Measurements from ENCODE around the gene WDR37. TPM values are rescaled to one million over a fixed set of nuclear protein-coding genes. Genes with fewer than 3 reads are reported as not detected.

WDR37 gene
- total RNA-seq, 1 donor from 2014 or later: 12.5 TPM

DNA sequence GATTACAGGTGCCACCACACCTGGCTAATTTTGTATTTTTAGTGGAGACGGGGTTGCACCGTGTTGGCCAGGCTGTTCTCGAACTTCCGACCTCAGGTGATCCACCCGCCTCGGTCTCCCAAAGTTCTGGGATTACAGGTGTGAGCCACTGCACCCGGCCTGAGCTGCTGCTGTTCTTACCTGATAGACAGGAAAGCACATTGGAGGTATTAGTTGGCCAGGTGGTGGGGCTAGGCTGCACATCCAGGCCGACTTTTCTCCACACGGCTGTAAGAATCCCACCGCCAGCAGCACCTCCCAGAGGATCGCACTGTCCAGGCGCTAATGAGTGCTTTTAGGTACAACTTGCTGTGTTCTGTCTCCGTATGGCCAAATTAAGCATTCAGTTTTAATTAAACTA is 112.6 kb downstream of the WDR37 start:
- no peaks in the 10 kb centered on the region for H3K4me1 ChIP-seq (ENCODE audit: control insufficient read depth in 3 of 3, insufficient read depth in 3 of 3, low read length in 3 of 3)
- H3K9me3 ChIP-seq (ENCODE audit: control insufficient read depth in 3 of 3, low read length in 3 of 3): no peaks in the 10 kb centered on the region
- H3K27me3 ChIP-seq (ENCODE audit: control insufficient read depth in 3 of 3, insufficient read depth in 3 of 3, low read length in 3 of 3): peaks cover 20 to 38% (median 21%) of the 10 kb centered on the region in 3 donors
- H3K36me3 ChIP-seq (ENCODE audit: control insufficient read depth in 3 of 3, insufficient read depth in 3 of 3, low read length in 3 of 3): no peaks in the 10 kb centered on the region
- H3K9ac ChIP-seq (ENCODE audit: low read depth in 1 of 3, low read length in 3 of 3): no peak overlapping the region
- H3K27ac ChIP-seq (ENCODE audit: low read depth, low read length): no peak overlapping the region
- H3K4me3 ChIP-seq (ENCODE audit: low read length in 3 of 3): no peak overlapping the region

DNA sequence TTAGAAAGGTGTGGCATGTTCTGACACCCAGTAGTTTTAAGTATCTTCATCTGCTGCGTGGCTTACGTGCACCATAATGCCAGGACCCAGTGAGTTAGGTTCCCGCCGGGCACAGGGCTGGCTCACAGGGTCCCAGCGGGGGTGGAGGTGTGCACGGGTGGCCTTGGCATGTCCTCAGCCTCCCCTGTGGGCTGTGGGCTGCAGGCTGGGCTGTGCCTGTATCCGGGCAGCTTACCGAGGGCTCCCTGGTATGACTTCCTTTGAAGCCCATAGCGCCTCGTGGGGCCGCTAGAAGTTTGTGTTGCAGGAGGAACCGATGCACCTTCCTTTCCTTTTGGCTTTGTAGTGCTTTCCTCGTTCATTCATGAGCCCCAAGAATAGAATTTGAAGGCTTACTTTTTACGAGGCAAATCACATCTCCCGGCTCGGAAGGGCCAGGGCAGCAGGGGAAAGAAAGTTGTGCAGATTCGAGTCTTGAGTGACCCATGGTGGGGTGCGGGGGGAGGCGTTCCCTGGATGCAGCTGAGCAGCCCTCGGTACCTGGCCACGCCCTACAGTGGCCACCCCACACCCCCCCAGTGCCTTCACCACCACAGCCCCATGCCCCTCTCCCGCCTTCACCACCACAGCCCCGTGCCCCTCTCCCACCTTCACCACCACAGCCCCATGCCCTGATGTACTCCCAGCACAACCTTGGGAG is 113.2 kb downstream of the WDR37 start:
- H3K9ac ChIP-seq (ENCODE audit: low read depth in 1 of 3, low read length in 3 of 3): no peak overlapping the region
- no peaks in the 10 kb centered on the region for H3K36me3 ChIP-seq (ENCODE audit: control insufficient read depth in 3 of 3, insufficient read depth in 3 of 3, low read length in 3 of 3)
- H3K9me3 ChIP-seq (ENCODE audit: control insufficient read depth in 3 of 3, low read length in 3 of 3): no peaks in the 10 kb centered on the region
- no peak overlapping the region for H3K4me3 ChIP-seq (ENCODE audit: low read length in 3 of 3)
- no peak overlapping the region for H3K27ac ChIP-seq (ENCODE audit: low read depth, low read length)
- H3K4me1 ChIP-seq (ENCODE audit: control insufficient read depth in 3 of 3, insufficient read depth in 3 of 3, low read length in 3 of 3): no peaks in the 10 kb centered on the region
- H3K27me3 ChIP-seq (ENCODE audit: control insufficient read depth in 3 of 3, insufficient read depth in 3 of 3, low read length in 3 of 3): peaks cover 21 to 41% (median 24%) of the 10 kb centered on the region in 3 donors

DNA sequence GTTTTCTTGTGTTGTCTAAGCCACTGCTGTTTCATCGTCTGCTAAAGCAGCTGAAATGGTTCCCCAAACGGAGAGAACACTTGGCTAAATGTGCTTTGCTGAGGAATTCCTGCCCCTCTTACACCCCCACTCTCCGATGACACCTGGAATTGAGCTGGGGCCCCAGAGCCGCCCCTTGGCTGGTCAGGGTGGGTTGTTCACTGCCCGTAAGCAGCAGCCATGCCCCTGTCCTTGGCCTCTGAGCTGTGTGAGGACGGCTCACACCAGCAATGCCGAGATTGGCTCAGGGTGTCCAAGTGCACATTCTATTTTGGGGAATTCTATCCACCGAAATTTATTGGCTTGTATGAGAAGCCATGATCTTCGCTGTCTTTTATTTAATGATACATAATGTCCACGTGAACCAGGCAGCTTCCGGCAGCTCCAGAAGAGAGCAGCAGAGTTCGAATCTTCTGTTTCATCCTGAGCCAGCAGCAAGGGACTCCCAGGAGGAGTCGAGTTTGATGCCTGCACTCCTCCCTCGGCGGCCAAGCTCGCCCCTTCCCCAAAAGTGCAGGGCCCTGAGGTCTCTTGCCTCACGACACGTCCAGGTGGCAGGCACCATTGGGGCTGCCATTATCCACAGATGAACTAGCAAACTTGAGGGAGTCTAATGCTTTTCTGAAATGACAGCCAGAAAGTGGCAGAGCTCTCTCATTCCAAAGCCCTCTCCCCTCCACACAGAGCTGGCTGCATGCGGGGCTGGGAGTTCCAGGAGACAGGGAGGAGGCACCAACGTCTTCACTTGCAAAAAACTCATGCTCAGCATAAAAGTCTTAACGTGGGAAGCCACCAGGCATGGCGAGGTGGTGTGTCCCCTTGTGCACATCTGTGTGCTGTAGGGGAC is 114.0 kb downstream of the WDR37 start:
- H3K27me3 ChIP-seq (ENCODE audit: control insufficient read depth in 3 of 3, insufficient read depth in 3 of 3, low read length in 3 of 3): peaks cover 21 to 44% (median 24%) of the 10 kb centered on the region in 3 donors
- no peak overlapping the region for H3K4me3 ChIP-seq (ENCODE audit: low read length in 3 of 3)
- H3K9me3 ChIP-seq (ENCODE audit: control insufficient read depth in 3 of 3, low read length in 3 of 3): no peaks in the 10 kb centered on the region
- H3K9ac ChIP-seq (ENCODE audit: low read depth in 1 of 3, low read length in 3 of 3): no peak overlapping the region
- no peaks in the 10 kb centered on the region for H3K4me1 ChIP-seq (ENCODE audit: control insufficient read depth in 3 of 3, insufficient read depth in 3 of 3, low read length in 3 of 3)
- no peak overlapping the region for H3K27ac ChIP-seq (ENCODE audit: low read depth, low read length)
- H3K36me3 ChIP-seq (ENCODE audit: control insufficient read depth in 3 of 3, insufficient read depth in 3 of 3, low read length in 3 of 3): no peaks in the 10 kb centered on the region

DNA sequence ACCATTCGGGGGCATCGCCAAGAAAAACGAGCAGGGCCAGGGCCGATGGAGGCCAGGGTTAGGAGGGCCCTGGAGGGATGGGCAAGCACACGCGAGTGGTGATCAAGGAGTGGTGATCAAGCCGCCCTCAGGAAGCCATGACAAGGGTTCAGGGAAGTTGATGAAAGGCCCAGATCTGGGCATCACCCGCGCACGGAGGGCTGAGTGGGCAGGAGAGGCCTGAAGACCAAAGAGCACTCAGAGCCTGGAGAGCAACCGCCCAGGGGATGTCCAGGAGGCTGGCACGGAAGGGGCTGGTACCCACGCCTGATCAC is 114.6 kb downstream of the WDR37 start:
- Histone ChIP-seq H3K36me3 (ENCODE audit: control insufficient read depth in 3 of 3, insufficient read depth in 3 of 3, low read length in 3 of 3) (no peaks in the 10 kb centered on the region), H3K27ac (ENCODE audit: low read depth, low read length) (no peak overlapping the region), H3K4me1 (ENCODE audit: control insufficient read depth in 3 of 3, insufficient read depth in 3 of 3, low read length in 3 of 3) (no peaks in the 10 kb centered on the region), H3K9ac (ENCODE audit: low read depth in 1 of 3, low read length in 3 of 3) (no peak overlapping the region), H3K4me3 (ENCODE audit: low read length in 3 of 3) (no peak overlapping the region), H3K9me3 (ENCODE audit: control insufficient read depth in 3 of 3, low read length in 3 of 3) (no peaks in the 10 kb centered on the region), H3K27me3 (ENCODE audit: control insufficient read depth in 3 of 3, insufficient read depth in 3 of 3, low read length in 3 of 3) (peaks cover 21 to 44% (median 24%) of the 10 kb centered on the region in 3 donors)

DNA sequence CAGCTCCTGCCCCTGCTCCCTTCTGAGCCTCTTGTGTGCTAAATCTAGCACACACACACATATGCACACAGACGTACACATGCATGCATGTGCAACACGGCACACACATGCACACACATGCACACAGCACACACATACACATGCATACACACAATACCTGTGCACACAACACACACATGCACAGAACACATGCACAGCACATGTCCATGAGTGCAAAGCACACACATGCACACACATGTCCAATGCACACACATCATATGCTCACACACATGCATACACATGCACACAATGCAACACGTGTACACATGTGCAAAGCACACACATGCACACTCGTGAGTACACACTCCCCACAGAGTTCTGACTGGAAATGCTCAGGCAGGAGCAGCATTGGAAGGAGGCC is 115.0 kb downstream of the WDR37 start:
- no peaks in the 10 kb centered on the region for H3K36me3 ChIP-seq (ENCODE audit: control insufficient read depth in 3 of 3, insufficient read depth in 3 of 3, low read length in 3 of 3)
- no peak overlapping the region for H3K27ac ChIP-seq (ENCODE audit: low read depth, low read length)
- H3K27me3 ChIP-seq (ENCODE audit: control insufficient read depth in 3 of 3, insufficient read depth in 3 of 3, low read length in 3 of 3): peaks cover 21 to 42% (median 24%) of the 10 kb centered on the region in 3 donors
- H3K4me1 ChIP-seq (ENCODE audit: control insufficient read depth in 3 of 3, insufficient read depth in 3 of 3, low read length in 3 of 3): no peaks in the 10 kb centered on the region
- no peak overlapping the region for H3K9ac ChIP-seq (ENCODE audit: low read depth in 1 of 3, low read length in 3 of 3)
- H3K9me3 ChIP-seq (ENCODE audit: control insufficient read depth in 3 of 3, low read length in 3 of 3): no peaks in the 10 kb centered on the region
- H3K4me3 ChIP-seq (ENCODE audit: low read length in 3 of 3): no peak overlapping the region

DNA sequence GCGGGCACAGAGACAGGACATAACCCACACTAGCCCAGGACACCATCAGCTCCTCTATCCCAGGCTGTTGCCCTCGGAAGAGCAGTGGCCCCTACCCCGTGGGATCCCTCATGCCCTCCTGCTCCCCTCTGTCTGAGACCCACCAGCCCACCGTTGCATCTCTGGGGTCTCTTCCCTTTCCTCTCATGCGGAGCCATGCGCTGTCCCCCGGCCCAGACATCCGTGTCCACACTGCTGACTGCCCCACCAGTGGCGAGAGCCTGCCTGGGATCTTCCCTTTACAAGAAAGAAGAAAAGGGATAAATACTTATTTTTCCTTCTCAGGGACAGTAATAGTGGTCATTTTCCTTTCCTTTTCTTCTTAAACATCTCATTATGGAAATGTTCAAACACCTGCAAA is 115.4 kb downstream of the WDR37 start:
- Histone ChIP-seq H3K27me3 (ENCODE audit: control insufficient read depth in 3 of 3, insufficient read depth in 3 of 3, low read length in 3 of 3) (peaks cover 21 to 43% (median 24%) of the 10 kb centered on the region in 3 donors), H3K27ac (ENCODE audit: low read depth, low read length) (no peak overlapping the region), H3K36me3 (ENCODE audit: control insufficient read depth in 3 of 3, insufficient read depth in 3 of 3, low read length in 3 of 3) (no peaks in the 10 kb centered on the region), H3K9me3 (ENCODE audit: control insufficient read depth in 3 of 3, low read length in 3 of 3) (no peaks in the 10 kb centered on the region), H3K4me1 (ENCODE audit: control insufficient read depth in 3 of 3, insufficient read depth in 3 of 3, low read length in 3 of 3) (no peaks in the 10 kb centered on the region), H3K9ac (ENCODE audit: low read depth in 1 of 3, low read length in 3 of 3) (no peak overlapping the region), H3K4me3 (ENCODE audit: low read length in 3 of 3) (no peak overlapping the region)

DNA sequence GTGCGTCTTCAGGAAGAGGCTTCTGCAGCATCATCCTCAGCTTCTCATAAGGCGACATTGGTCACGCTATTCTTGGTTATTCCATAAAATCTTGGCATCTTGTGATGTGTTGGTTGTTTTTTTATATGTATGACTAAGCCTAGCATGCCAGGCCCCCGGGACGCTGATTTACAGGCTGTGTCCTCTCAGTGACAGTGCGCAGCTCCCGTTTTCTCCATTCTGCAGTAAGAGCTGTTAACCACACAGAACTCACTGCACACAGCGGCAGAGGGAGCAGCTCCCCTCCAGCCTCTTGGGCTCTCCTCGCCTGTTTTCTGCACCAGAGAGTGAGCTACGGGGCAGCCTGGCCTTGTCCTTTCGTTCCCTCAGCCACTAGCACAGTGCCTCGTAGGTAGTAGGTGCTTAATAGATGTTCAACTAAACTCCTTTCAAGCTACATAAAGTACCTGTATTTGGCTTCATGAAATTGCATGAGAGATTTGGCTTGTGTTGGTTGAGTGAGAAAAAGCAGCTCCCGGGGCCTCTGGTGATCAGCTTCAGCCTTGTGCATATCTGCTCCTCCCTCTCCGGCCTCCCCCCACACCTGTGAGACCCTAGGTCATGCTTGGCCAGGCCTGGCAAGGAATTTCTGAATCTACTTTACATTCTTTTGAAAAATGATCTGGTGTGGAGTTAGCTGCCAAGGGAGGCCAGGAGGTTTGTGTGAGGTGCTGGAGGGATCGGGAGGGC is 116.2 kb downstream of the WDR37 start:
- H3K27me3 ChIP-seq (ENCODE audit: control insufficient read depth in 3 of 3, insufficient read depth in 3 of 3, low read length in 3 of 3): peaks cover 21 to 36% (median 24%) of the 10 kb centered on the region in 3 donors
- H3K27ac ChIP-seq (ENCODE audit: low read depth, low read length): no peak overlapping the region
- no peaks in the 10 kb centered on the region for H3K9me3 ChIP-seq (ENCODE audit: control insufficient read depth in 3 of 3, low read length in 3 of 3)

DNA sequence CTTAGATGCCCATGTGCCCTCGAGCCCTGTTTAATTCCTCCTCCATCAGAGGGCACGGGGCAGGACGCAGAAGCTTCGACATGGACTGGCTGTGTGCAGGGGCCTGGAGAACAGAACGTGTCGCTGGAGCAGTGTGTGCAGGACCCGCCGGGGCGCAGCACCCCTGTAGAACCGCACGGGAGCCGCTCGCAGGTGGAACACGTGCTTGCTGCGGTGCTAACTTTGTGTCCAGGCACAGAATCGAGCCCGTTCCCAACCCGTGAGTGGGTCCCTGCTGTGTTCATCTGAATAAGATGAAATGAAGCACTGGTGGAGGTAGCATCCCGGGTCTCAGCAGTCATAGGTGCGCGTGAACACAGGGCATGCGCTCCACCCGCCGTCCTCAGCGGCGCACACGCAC is 116.9 kb downstream of the WDR37 start:
- Histone ChIP-seq H3K9me3 (ENCODE audit: control insufficient read depth in 3 of 3, low read length in 3 of 3) (no peaks in the 10 kb centered on the region), H3K36me3 (ENCODE audit: control insufficient read depth in 3 of 3, insufficient read depth in 3 of 3, low read length in 3 of 3) (no peaks in the 10 kb centered on the region), H3K4me3 (ENCODE audit: low read length in 3 of 3) (no peak overlapping the region), H3K27me3 (ENCODE audit: control insufficient read depth in 3 of 3, insufficient read depth in 3 of 3, low read length in 3 of 3) (peaks cover 21 to 39% (median 24%) of the 10 kb centered on the region in 3 donors), H3K4me1 (ENCODE audit: control insufficient read depth in 3 of 3, insufficient read depth in 3 of 3, low read length in 3 of 3) (no peaks in the 10 kb centered on the region), H3K9ac (ENCODE audit: low read depth in 1 of 3, low read length in 3 of 3) (no peak overlapping the region), H3K27ac (ENCODE audit: low read depth, low read length) (no peak overlapping the region)

More for the DNA sequence above, 116.2 kb downstream of the WDR37 start:
- H3K4me1 ChIP-seq (ENCODE audit: control insufficient read depth in 3 of 3, insufficient read depth in 3 of 3, low read length in 3 of 3): no peaks in the 10 kb centered on the region
- no peak overlapping the region for H3K4me3 ChIP-seq (ENCODE audit: low read length in 3 of 3)
- no peaks in the 10 kb centered on the region for H3K36me3 ChIP-seq (ENCODE audit: control insufficient read depth in 3 of 3, insufficient read depth in 3 of 3, low read length in 3 of 3)
- no peak overlapping the region for H3K9ac ChIP-seq (ENCODE audit: low read depth in 1 of 3, low read length in 3 of 3)

DNA sequence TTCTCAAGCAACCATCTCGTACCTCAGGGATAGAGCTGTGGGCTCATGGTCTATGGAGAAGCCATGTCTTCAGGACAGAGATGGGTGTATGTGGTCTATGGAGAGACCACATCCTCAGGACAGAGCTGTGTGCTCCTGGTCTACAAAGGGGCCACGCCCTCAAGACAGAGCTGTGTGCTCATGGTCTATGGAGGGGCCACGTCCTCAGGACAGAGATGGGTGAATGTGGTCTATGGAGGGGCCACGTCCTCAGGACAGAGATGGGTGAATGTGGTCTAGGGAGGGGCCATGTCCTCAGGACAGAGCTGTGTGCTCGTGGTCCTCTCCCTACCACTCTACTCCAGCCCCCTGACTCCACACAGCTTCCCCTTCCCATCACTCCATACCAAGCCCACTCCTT is 117.8 kb downstream of the WDR37 start:
- peaks cover 21 to 41% (median 24%) of the 10 kb centered on the region in 3 donors for H3K27me3 ChIP-seq (ENCODE audit: control insufficient read depth in 3 of 3, insufficient read depth in 3 of 3, low read length in 3 of 3)

More for the DNA sequence above, 117.8 kb downstream of the WDR37 start:
- H3K4me3 ChIP-seq (ENCODE audit: low read length in 3 of 3): no peak overlapping the region
- no peak overlapping the region for H3K9ac ChIP-seq (ENCODE audit: low read depth in 1 of 3, low read length in 3 of 3)
- no peaks in the 10 kb centered on the region for H3K9me3 ChIP-seq (ENCODE audit: control insufficient read depth in 3 of 3, low read length in 3 of 3)
- H3K27ac ChIP-seq (ENCODE audit: low read depth, low read length): no peak overlapping the region
- no peaks in the 10 kb centered on the region for H3K36me3 ChIP-seq (ENCODE audit: control insufficient read depth in 3 of 3, insufficient read depth in 3 of 3, low read length in 3 of 3)
- no peaks in the 10 kb centered on the region for H3K4me1 ChIP-seq (ENCODE audit: control insufficient read depth in 3 of 3, insufficient read depth in 3 of 3, low read length in 3 of 3)
